HUES64 (cell line): ENCODE measurements around the gene AKR1B15.
"Not testable (repeated sequence)": the region's sequence is repeated elsewhere in the genome, so short reads cannot be mapped to it uniquely, and the experiment has no call there.

Experiments
- H3K27ac ChIP-seq: 2 replicates; pipeline ENCODE4 v1.7.0; 2013; ENCODE audit warnings: low read depth, low read length, inconsistent platforms
- H3K27me3 ChIP-seq: 2 replicates; pipeline ENCODE4 v1.6.1; 2013; ENCODE audit warnings: mild to moderate bottlenecking, low read length; ENCODE audit not compliant: insufficient read depth
- H3K36me3 ChIP-seq: 2 replicates; pipeline ENCODE4 v1.6.1; 2013; ENCODE audit warnings: mild to moderate bottlenecking, low read length; ENCODE audit not compliant: insufficient read depth
- H3K4me1 ChIP-seq: 2 replicates; pipeline ENCODE4 v1.6.1; 2013; ENCODE audit warnings: mild to moderate bottlenecking, low read length, moderate library complexity; ENCODE audit not compliant: insufficient read depth
- H3K4me3 ChIP-seq: 2 replicates; pipeline ENCODE4 v1.5.1; 2013; ENCODE audit warnings: mild to moderate bottlenecking, low read length, moderate library complexity
- H3K9ac ChIP-seq: 2 replicates; pipeline ENCODE4 v1.6.1; 2013; ENCODE audit warnings: mild to moderate bottlenecking, low read depth, low read length
- H3K9me3 ChIP-seq: 2 replicates; pipeline ENCODE4 v1.6.1; 2013; ENCODE audit warnings: low read depth, low read length; ENCODE audit not compliant: insufficient read depth
- WGBS: fragments of 150-250, 120-280 bp; methylation state at CpG from one replicate; pipeline ENCODE4 v1.1.7; 2013; ENCODE audit warnings: missing lambda C conversion rate; 5-methylcytosine and 5-hydroxymethylcytosine counted together

The AKR1B15 gene

DNA sequence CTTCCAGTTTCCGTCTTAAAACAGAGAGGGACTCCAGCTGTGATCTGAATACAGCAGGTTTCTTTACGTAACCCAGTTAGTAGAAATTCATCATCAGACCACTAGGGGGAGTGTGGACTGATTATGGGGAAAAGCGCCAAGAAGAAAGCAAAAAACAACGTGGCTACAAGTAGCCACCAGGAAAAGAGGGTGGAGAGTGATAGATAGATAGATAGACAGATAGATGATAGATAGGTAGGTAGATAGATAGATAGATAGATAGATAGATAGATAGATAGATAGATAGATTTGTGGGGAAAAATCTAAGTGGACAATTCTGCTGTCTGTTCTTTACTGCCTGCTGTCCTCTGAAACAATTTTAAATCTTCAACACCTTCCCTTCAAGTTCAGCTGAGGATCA is 34.2 kb upstream of the AKR1B15 start:
- Histone ChIP-seq H3K4me3 (no peak overlapping the region), H3K4me1 (0 out of 2 replicates have a peak, but pooled peaks cover 2% of the 10 kb centered on the region), H3K27me3 (peaks cover 9% of the 10 kb centered on the region; the same call in 1 of the 2 replicates), H3K36me3 (no peaks in the 10 kb centered on the region), H3K27ac (no peak overlapping the region), H3K9ac (no peak overlapping the region), H3K9me3 (no peaks in the 10 kb centered on the region)
- under 1% methylated on average over 4 of the region's 4 CpGs for WGBS

DNA sequence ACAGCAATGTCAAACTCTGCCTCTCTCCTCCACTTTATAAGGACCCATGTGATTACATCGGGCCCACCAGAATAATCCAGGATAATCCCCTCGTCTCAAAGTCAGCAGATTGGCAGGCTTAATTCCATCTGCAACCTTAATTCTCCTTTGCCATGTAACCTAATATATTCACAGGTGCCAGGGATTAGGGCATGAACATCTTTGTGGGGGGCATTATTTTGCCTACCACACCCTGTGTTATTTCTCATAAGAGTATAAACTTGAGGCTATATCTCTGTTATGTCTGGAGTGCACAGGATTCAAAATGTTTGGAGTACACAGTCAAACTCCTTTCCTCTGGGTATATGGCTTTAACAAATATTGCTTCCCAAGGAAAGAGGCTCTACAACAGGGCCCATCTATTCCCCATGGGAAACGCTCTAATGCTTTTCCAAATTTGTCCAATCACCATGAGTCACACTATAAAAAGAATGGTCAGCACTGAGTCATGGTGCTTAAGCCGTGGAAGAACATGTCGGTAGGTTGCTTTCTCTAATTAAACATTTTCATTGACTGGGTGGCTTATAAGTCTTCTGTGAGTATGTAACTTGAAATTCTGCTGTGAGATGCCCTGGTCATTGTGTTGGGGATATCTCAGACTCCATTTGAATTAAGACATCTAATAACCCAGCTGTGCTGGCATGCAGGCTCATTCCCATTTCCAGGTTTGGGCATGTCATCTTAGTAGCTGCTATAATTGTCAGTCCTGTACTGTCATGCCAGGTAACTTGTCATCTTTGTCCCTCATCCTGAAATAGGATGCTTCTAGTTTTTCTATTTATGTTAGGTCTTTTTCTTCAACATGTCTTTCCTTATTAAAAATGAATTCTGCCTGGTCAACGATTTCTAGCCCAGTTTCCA is 33.1 kb upstream of the AKR1B15 start:
- Histone ChIP-seq H3K36me3 (no peaks in the 10 kb centered on the region), H3K4me1 (no peaks in the 10 kb centered on the region), H3K27ac (no peak overlapping the region), H3K9ac (no peak overlapping the region), H3K27me3 (peaks cover 9% of the 10 kb centered on the region; the same call in 1 of the 2 replicates), H3K9me3 (no peaks in the 10 kb centered on the region), H3K4me3 (no peak overlapping the region)
- WGBS = 90% methylated on average over 6 of the region's 6 CpGs

DNA sequence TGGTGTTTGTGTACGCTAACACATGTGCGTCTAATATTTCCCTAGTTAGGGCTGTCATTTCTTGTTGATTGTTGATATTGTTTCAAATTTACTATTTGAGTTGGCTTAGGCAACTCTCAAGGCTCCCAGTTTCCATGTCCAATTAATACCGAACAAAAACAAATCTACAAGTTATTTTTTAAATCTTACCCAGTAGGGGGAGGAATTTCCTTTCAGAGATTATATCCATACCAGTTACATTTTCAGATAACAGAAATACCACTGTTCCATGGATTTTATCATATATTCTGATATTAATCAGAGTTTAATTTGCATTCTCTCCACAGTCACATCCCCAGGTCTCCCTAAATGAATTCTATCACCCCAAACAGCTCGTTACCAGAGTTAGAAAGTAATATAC is 28.8 kb upstream of the AKR1B15 start:
- H3K4me1 ChIP-seq = no peaks in the 10 kb centered on the region
- H3K9me3 ChIP-seq = no peaks in the 10 kb centered on the region
- no peaks in the 10 kb centered on the region for H3K36me3 ChIP-seq
- no peaks in the 10 kb centered on the region for H3K27me3 ChIP-seq
- H3K4me3 ChIP-seq = no peak overlapping the region
- no peak overlapping the region for H3K9ac ChIP-seq
- 91% methylated on average over 3 of the region's 4 CpGs for WGBS
- H3K27ac ChIP-seq = no peak overlapping the region

DNA sequence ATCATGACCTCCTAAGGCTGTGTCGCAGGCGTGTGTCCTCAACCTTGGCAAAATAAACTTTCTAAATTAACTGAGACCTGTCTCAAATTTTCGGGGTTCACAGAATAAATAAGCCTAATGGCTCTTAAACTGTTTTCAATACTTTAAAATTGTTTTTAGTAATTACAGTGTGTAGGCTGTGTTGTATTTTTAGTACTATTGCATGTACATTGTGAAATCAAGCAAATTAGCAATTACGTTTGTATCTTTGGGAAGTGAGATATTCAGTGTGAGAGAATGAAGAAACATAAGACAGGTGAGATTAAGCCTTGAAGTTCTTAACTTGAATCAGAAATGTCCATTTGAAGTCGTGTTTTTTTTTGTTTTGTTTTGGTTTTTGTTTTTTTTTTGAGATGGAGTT is 26.3 kb upstream of the AKR1B15 start:
- Histone ChIP-seq H3K9ac (no peak overlapping the region), H3K4me1 (peaks cover under 1% of the 10 kb centered on the region; the same call in 1 of the 2 replicates), H3K27ac (no peak overlapping the region), H3K4me3 (no peak overlapping the region), H3K36me3 (no peaks in the 10 kb centered on the region), H3K9me3 (no peaks in the 10 kb centered on the region), H3K27me3 (no peaks in the 10 kb centered on the region)
- WGBS = 93% methylated on average over 4 of the region's 5 CpGs

DNA sequence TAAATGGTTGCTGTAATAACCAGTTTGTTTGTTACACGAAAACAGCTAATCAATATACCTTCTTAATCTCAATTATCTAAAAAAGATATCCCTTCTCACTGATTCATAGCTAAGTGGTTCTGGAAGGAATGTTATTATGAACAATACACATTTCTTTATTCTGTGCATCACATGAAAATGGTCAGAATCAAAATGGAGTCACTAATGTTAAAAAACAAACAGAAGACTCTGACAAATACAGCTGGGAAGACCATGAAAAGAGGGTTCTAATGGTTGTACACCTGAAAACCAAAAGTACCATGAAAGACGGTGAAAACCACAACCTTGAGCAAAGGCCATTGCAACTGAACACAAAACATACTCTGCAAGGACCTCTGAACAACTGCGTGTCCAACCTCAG is 23.5 kb upstream of the AKR1B15 start:
- not testable (repeated sequence) for H3K4me3 ChIP-seq, H3K36me3 ChIP-seq, H3K27me3 ChIP-seq, H3K27ac ChIP-seq, H3K4me1 ChIP-seq, H3K9me3 ChIP-seq, H3K9ac ChIP-seq
- WGBS = 96% methylated on average over 3 of the region's 3 CpGs

DNA sequence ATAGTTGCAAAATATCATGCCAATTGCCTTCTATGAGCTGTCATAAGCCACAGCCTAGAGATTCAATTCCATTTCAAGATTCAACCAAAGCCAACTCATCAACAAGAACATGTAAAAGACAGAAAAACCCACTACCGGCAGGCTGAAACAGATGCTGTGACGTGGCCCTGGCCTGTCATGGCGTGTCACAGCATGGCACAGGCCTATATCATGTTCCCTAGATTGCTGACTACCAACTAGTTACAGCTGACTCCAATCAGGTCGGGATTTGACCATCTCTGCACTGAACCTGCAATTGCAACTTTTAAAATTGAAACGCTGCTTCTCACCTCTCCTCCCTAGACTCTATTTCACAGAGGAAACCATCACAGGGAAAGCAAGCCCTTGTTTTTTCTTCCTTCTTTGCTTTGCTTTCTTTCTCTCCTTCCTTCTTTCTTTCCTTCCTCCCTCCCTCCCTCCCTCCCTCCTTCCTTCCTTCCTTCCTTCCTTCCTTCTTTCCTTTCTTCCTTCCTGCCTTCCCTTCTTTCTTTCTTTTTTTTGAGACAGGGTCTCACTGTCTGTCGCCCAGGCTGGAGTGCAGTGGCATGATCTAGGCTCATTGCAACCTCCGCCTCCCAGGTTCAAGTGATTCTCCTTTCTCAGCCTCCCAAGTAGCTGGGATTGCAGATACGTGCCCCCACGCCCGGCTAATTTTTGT is 22.2 kb upstream of the AKR1B15 start:
- H3K9ac ChIP-seq, H3K27ac ChIP-seq, H3K4me3 ChIP-seq, H3K27me3 ChIP-seq, H3K9me3 ChIP-seq, H3K36me3 ChIP-seq, H3K4me1 ChIP-seq: not testable (repeated sequence)
- 93% methylated on average over 7 of the region's 10 CpGs for WGBS

DNA sequence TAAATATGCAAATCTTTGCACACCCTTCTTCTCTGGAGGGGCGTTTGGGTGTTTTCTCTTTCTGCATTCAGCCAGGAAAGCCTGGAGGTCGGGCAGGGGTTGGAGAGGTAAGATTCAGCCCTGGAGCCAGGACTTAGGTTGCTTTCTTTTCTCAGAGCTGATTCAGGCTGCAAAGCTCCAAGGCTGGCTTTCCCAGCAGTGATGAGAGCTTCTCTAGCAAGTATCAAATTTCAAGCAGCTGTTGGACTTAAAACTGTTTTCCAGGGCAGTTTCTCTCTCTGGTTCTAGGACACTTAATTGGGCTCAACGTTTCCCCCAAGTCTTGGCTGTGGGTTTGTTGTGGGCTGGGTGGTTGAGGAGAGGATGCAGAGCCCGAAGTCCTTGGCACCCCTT is 20.9 kb upstream of the AKR1B15 start:
- Histone ChIP-seq H3K9me3 (no peaks in the 10 kb centered on the region), H3K4me1 (peaks cover 7% of the 10 kb centered on the region), H3K4me3 (no peak overlapping the region), H3K27ac (no peak overlapping the region), H3K27me3 (no peaks in the 10 kb centered on the region), H3K36me3 (no peaks in the 10 kb centered on the region), H3K9ac (no peak overlapping the region)
- 76% methylated on average over 4 of the region's 4 CpGs for WGBS

DNA sequence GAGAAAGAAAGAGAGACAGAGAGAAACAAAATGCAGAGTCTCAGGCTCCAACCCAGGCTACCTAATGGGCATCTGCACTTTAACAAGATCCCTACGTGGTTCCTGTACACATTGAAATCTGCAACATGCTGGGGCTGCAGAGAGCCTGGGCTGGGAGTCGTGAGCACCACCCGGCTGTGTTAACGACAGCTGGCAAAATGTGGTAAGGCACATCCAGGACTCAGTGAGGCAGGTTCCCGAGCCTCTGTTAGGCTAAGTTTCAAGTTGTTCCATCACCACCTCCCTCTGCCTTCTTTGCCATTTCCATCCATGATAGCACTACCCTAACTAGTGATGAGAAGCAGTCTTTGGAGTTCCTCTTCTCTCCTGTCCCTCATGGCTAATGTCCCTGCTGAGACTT is 20.2 kb upstream of the AKR1B15 start:
- Histone ChIP-seq H3K27me3 (no peaks in the 10 kb centered on the region), H3K9me3 (no peaks in the 10 kb centered on the region), H3K4me3 (no peak overlapping the region), H3K9ac (no peak overlapping the region), H3K27ac (no peak overlapping the region), H3K36me3 (no peaks in the 10 kb centered on the region), H3K4me1 (peaks cover 7% of the 10 kb centered on the region)
- WGBS = 88% methylated on average over 5 of the region's 5 CpGs

DNA sequence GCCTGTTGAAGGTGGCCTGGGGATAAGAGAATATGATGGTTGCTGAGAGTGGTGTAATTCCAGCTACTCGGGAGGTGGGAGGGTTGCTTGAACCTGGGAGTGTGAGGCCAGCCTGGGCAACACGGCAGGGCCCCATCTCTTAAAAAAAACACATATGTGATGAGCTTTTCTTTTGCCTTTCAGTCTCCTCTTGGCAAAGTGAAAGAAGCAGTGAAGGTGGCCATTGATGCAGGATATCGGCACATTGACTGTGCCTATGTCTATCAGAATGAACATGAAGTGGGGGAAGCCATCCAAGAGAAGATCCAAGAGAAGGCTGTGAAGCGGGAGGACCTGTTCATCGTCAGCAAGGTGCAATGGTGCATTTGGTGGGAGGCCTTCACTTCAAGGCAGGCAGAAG is 18.4 kb upstream of the AKR1B15 start:
- H3K4me1 ChIP-seq = peaks cover 7% of the 10 kb centered on the region
- no peaks in the 10 kb centered on the region for H3K36me3 ChIP-seq
- no peaks in the 10 kb centered on the region for H3K27me3 ChIP-seq
- no peak overlapping the region for H3K4me3 ChIP-seq
- H3K9ac ChIP-seq = no peak overlapping the region
- 92% methylated on average over 5 of the region's 5 CpGs for WGBS
- H3K27ac ChIP-seq = no peak overlapping the region
- no peaks in the 10 kb centered on the region for H3K9me3 ChIP-seq

DNA sequence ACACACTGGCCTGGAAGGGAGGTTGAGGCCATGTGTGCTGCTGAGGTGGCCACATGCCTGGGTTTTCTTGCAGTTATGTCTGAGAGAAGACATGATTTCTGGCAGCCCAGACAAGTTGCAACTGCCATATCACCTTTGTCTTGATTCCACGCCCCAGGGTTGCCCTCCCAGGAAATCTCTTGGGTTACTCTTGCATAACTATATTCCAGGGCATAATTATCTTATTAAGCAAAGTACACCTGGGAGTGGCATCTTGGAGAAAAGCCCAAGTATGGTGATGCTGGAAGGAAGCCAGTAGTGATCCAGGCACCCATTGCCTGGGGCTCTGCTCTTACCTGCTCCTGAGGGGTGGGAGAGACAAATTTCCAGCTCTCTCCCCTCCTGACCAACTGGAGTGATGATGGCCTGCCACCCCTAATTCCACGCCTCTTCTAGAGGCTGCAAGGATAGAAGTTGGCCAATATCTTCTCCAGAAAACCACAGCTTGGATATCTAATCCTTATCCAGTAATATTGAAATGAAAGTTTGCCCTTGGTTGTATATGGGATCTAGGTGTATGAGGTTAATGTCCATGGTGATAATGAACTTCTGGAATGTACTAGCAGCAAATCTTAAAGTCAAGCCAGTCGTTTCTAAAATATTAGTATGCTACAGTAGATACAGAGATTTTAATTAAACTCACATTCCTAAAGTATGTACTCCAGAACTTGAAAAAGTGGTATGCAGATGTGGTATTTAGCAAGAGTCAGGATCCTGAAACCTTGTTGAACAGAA is 16.5 kb upstream of the AKR1B15 start:
- Histone ChIP-seq H3K4me1 (peaks cover 7% of the 10 kb centered on the region), H3K27me3 (no peaks in the 10 kb centered on the region), H3K4me3 (no peak overlapping the region), H3K9ac (no peak overlapping the region), H3K9me3 (no peaks in the 10 kb centered on the region), H3K36me3 (no peaks in the 10 kb centered on the region), H3K27ac (no peak overlapping the region)
- 93% methylated on average over 2 of the region's 3 CpGs for WGBS

DNA sequence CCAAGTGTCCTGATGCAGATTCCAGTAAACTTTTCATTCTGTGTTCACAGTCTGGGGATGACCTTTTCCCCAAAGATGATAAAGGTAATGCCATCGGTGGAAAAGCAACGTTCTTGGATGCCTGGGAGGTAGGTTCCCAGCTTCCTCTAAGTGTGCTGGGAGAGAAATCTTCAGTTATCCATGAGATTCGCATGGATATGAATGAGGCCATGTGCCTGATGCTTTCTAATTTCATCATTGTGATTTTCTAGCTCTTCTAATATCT is 16.0 kb upstream of the AKR1B15 start:
- no peaks in the 10 kb centered on the region for H3K9me3 ChIP-seq
- WGBS = 91% methylated on average over 3 of the region's 3 CpGs
- H3K27ac ChIP-seq = no peak overlapping the region
- no peak overlapping the region for H3K4me3 ChIP-seq
- no peaks in the 10 kb centered on the region for H3K27me3 ChIP-seq
- H3K9ac ChIP-seq = no peak overlapping the region
- no peaks in the 10 kb centered on the region for H3K36me3 ChIP-seq
- peaks cover 4% of the 10 kb centered on the region for H3K4me1 ChIP-seq
